H1 (cell line): Measurements from ENCODE around the gene SNX25. TPM values are rescaled to one million over a fixed set of nuclear protein-coding genes. Genes with fewer than 3 reads are reported as not detected.

Experiments
- CTCF ChIA-PET: fragments of 300-600 bp; sonication (Branson Sonifier 250); formaldehyde crosslinking; loops from one replicate; lab custom pipeline; 2021; ENCODE audit not compliant: partially characterized antibody; lab: Charles Lee
- POLR2A ChIA-PET: fragments of 300-600 bp; sonication (Branson Sonifier 250); formaldehyde crosslinking; loops from one replicate; lab custom pipeline; 2021; ENCODE audit warnings: inconsistent platforms; ENCODE audit not compliant: partially characterized antibody; lab: Charles Lee
- DNase-seq, 2 experiments: peaks; one replicate each; pipeline versions ENCODE4 v3.0.0 to v3.0.0-alpha.2; 2010 to 2022; ENCODE audit warnings: low spot score in 2 of 2, low read depth in 1 of 2, mixed read lengths in 1 of 2
- FAIRE-seq: peaks from 2 replicates; lab custom pipeline; 2011; peaks lifted over from hg19 to GRCh38; lab: Jason Lieb, UNC
- H2AFZ ChIP-seq: 2 replicates; pipeline ENCODE4 v1.8.1; 2012; ENCODE audit warnings: low read length, inconsistent platforms
- H2AK5ac ChIP-seq: 2 replicates; pipeline ENCODE4 v1.6.1; 2013; ENCODE audit warnings: low read depth, low read length
- H2BK120ac ChIP-seq: replicated peaks from 2 replicates; pipeline ENCODE3; 2013; ENCODE audit warnings: low read depth, low read length, inconsistent platforms
- H2BK12ac ChIP-seq: 2 replicates; pipeline ENCODE4 v1.6.1; 2013; ENCODE audit warnings: low read depth, low read length
- H2BK15ac ChIP-seq: 2 replicates; pipeline ENCODE4 v1.6.1; 2013; ENCODE audit warnings: low read length
- H2BK20ac ChIP-seq: 2 replicates; pipeline ENCODE4 v1.6.1; 2013; ENCODE audit warnings: low read length
- H2BK5ac ChIP-seq: 2 replicates; pipeline ENCODE4 v1.6.1; 2013; ENCODE audit warnings: low read depth, low read length
- H3K14ac ChIP-seq: 2 replicates; pipeline ENCODE4 v1.6.1; 2013; ENCODE audit warnings: inconsistent platforms; ENCODE audit not compliant: insufficient read length
- H3K18ac ChIP-seq: 2 replicates; pipeline ENCODE4 v1.6.1; 2013; ENCODE audit warnings: low read length; ENCODE audit errors: extremely low read depth
- H3K23ac ChIP-seq: 2 replicates; pipeline ENCODE4 v1.6.1; 2013; ENCODE audit warnings: inconsistent platforms; ENCODE audit not compliant: insufficient read length
- H3K23me2 ChIP-seq: 2 replicates; pipeline ENCODE4 v1.6.1; 2013; ENCODE audit warnings: low read depth, low read length
- H3K27ac ChIP-seq: 2 replicates; pipeline ENCODE4 v1.6.1; 2011; ENCODE audit warnings: low read depth, low read length, inconsistent platforms
- H3K27me3 ChIP-seq, 4 experiments: replicated peaks in 1 of 4; 1 replicate in 1 of 4; 2 replicates in 3 of 4; pipeline versions ENCODE4 v1.6.1 to v1.8.1; 2011 to 2013; ENCODE audit warnings: low read length in 3 of 4, mild to moderate bottlenecking in 3 of 4, inconsistent platforms in 2 of 4, mixed read lengths in 2 of 4, moderate library complexity in 1 of 4; ENCODE audit not compliant: control insufficient read depth in 3 of 4, insufficient read depth in 3 of 4; ENCODE audit errors: extremely low read depth in 1 of 4
- H3K36me3 ChIP-seq, 4 experiments: 2 replicates each; pipeline versions ENCODE4 v1.6.1 to v1.8.1; 2011 to 2013; ENCODE audit warnings: mild to moderate bottlenecking in 4 of 4, low read length in 3 of 4, moderate library complexity in 2 of 4, control low read depth in 1 of 4, inconsistent platforms in 1 of 4; ENCODE audit not compliant: insufficient read depth in 4 of 4, control insufficient read depth in 2 of 4
- H3K4ac ChIP-seq: replicated peaks from 2 replicates; pipeline ENCODE3; 2013; ENCODE audit warnings: low read length, low read depth, mixed read lengths, inconsistent platforms; ENCODE audit not compliant: insufficient read length
- H3K4me1 ChIP-seq, 4 experiments: replicated peaks in 1 of 4; 1 replicate in 1 of 4; 2 replicates in 3 of 4; pipeline versions ENCODE4 v1.6.1 to v1.8.1; 2011 to 2013; ENCODE audit warnings: low read length in 3 of 4, inconsistent platforms in 2 of 4, mixed read lengths in 1 of 4; ENCODE audit not compliant: insufficient read depth in 4 of 4, control insufficient read depth in 3 of 4
- H3K4me2 ChIP-seq, 2 experiments: 2 replicates each; pipeline versions ENCODE4 v1.6.1 to v1.8.1; 2011 to 2013; ENCODE audit warnings: low read depth in 2 of 2, low read length in 2 of 2, control low read depth in 1 of 2, inconsistent platforms in 1 of 2, mild to moderate bottlenecking in 1 of 2; ENCODE audit not compliant: insufficient read depth in 1 of 2
- H3K4me3 ChIP-seq, 4 experiments: fragments of 200-600, 300-600 bp in 1 of 4; sonication (generic), shearing (Covaris generic), sonication (Bioruptor Twin) in 1 of 4; 2 replicates each; pipeline versions ENCODE4 v1.5.1 to v1.8.1; 2011 to 2016; ENCODE audit warnings: low read length in 4 of 4, low read depth in 3 of 4, control low read depth in 2 of 4, inconsistent platforms in 2 of 4, mild to moderate bottlenecking in 2 of 4, mixed read lengths in 1 of 4, moderate library complexity in 1 of 4; ENCODE audit not compliant: insufficient read depth in 2 of 4; ENCODE audit errors: extremely low read depth in 1 of 4
- H3K56ac ChIP-seq: replicated peaks from 2 replicates; pipeline ENCODE3; 2013; ENCODE audit warnings: low read depth, mild to moderate bottlenecking, mixed read lengths, low read length, inconsistent platforms; ENCODE audit not compliant: insufficient read length
- H3K79me1 ChIP-seq: 2 replicates; pipeline ENCODE4 v1.6.1; 2013; ENCODE audit warnings: low read depth, low read length, control low read depth
- H3K79me2 ChIP-seq, 2 experiments: 2 replicates each; pipeline versions ENCODE4 v1.6.1 to v1.8.1; 2012 to 2013; ENCODE audit warnings: low read length in 2 of 2, mild to moderate bottlenecking in 2 of 2, inconsistent platforms in 1 of 2; ENCODE audit not compliant: insufficient read depth in 2 of 2, control insufficient read depth in 1 of 2
- H3K9ac ChIP-seq, 4 experiments: replicated peaks in 1 of 4; 1 replicate in 1 of 4; 2 replicates in 3 of 4; pipeline versions ENCODE4 v1.6.1 to v1.8.1; 2011 to 2013; ENCODE audit warnings: low read depth in 3 of 4, low read length in 3 of 4, control low read depth in 2 of 4, mild to moderate bottlenecking in 2 of 4, moderate library complexity in 2 of 4, inconsistent platforms in 1 of 4; ENCODE audit errors: extremely low read depth in 1 of 4
- H3K9me3 ChIP-seq, 2 experiments: 2 replicates each; pipeline versions ENCODE4 v1.6.1 to v1.8.1; 2012 to 2013; ENCODE audit warnings: mild to moderate bottlenecking in 2 of 2, moderate library complexity in 2 of 2, control low read depth in 1 of 2, inconsistent platforms in 1 of 2, low read depth in 1 of 2, low read length in 1 of 2, mixed read lengths in 1 of 2; ENCODE audit not compliant: insufficient read depth in 2 of 2
- H4K20me1 ChIP-seq, 2 experiments: replicated peaks in 1 of 2; 2 replicates each; pipeline versions ENCODE3 to v1.8.1; 2011 to 2013; ENCODE audit warnings: inconsistent platforms in 2 of 2, low read length in 2 of 2, mild to moderate bottlenecking in 1 of 2; ENCODE audit not compliant: insufficient read depth in 2 of 2, control insufficient read depth in 1 of 2
- H4K5ac ChIP-seq: 2 replicates; pipeline ENCODE4 v1.6.1; 2013; ENCODE audit warnings: low read length, low read depth, mixed read lengths, inconsistent platforms; ENCODE audit not compliant: insufficient read length
- H4K8ac ChIP-seq: 2 replicates; pipeline ENCODE4 v1.8.0; 2013; ENCODE audit warnings: mild to moderate bottlenecking, moderate library complexity, low read length, inconsistent platforms; ENCODE audit not compliant: insufficient read depth; ENCODE audit errors: extremely low read depth
- H4K91ac ChIP-seq: replicated peaks from 2 replicates; pipeline ENCODE3; 2013; ENCODE audit warnings: low read length, mixed read lengths, inconsistent platforms; ENCODE audit not compliant: insufficient read length
- CTBP2 ChIP-seq: IDR thresholded peaks from 2 replicates; pipeline ENCODE4 v1.7.0; 2011; ENCODE audit warnings: borderline replicate concordance, mild to moderate bottlenecking, moderate library complexity, mixed read lengths, low read length; ENCODE audit not compliant: insufficient read depth, insufficient read length
- CTCF ChIP-seq, 3 experiments: IDR thresholded peaks; 1 replicate in 2 of 3; 2 replicates in 1 of 3; pipeline versions ENCODE4 v1.5.1 to v1.6.1; 2011; ENCODE audit warnings: low read length in 3 of 3, mild to moderate bottlenecking in 3 of 3, inconsistent platforms in 2 of 3, low read depth in 1 of 3, moderate library complexity in 1 of 3; ENCODE audit not compliant: insufficient read depth in 1 of 3; ENCODE audit errors: control extremely low read depth in 1 of 3
- E2F6 ChIP-seq: IDR thresholded peaks from 2 replicates; pipeline ENCODE4 v1.6.1; 2012; ENCODE audit warnings: inconsistent platforms
- GABPA ChIP-seq: IDR thresholded peaks from 2 replicates; pipeline ENCODE4 v1.6.1; 2011; ENCODE audit warnings: mild to moderate bottlenecking, low read length, moderate library complexity, borderline replicate concordance; ENCODE audit not compliant: insufficient read depth
- JUND ChIP-seq: IDR thresholded peaks from 2 replicates; pipeline ENCODE4 v1.6.1; 2011; ENCODE audit warnings: mild to moderate bottlenecking, improper control_type of control experiment, low read length
- MAX ChIP-seq: IDR thresholded peaks from 2 replicates; pipeline ENCODE4 v1.6.1; 2012; ENCODE audit warnings: inconsistent platforms
- RBBP5 ChIP-seq: IDR thresholded peaks from 2 replicates; pipeline ENCODE4 v1.7.1; 2012; ENCODE audit warnings: low read depth, mild to moderate bottlenecking, inconsistent platforms, low read length, moderate library complexity, borderline replicate concordance
- RFX5 ChIP-seq: IDR thresholded peaks from 2 replicates; pipeline ENCODE4 v1.6.1; 2011; ENCODE audit warnings: low read depth, low read length, improper control_type of control experiment, borderline replicate concordance
- SIX5 ChIP-seq: IDR thresholded peaks from 2 replicates; pipeline ENCODE4 v1.6.1; 2011; ENCODE audit warnings: mild to moderate bottlenecking, low read depth, low read length
- SRF ChIP-seq: IDR thresholded peaks from 2 replicates; pipeline ENCODE4 v1.6.1; 2011; ENCODE audit warnings: mild to moderate bottlenecking, low read depth, low read length, moderate library complexity
- WGBS, 2 experiments: shearing (Covaris generic) in 1 of 2; methylation state at CpG; one replicate each; pipeline versions ENCODE4 v1.1.6 to v1.1.7; 2013 to 2015; ENCODE audit warnings: low lambda C conversion rate in 2 of 2, mixed read lengths in 2 of 2, inconsistent platforms in 1 of 2, low coverage in 1 of 2, missing lambda C conversion rate in 1 of 2; ENCODE audit not compliant: insufficient replicate concordance in 2 of 2, insufficient coverage in 1 of 2, insufficient read length in 1 of 2; ENCODE audit errors: extremely low coverage in 1 of 2, missing lambda C conversion rate in 1 of 2; 5-methylcytosine and 5-hydroxymethylcytosine counted together
- polyA plus RNA-seq, 7 experiments: library from polyadenylated mRNA; depleted of rRNA in 3 of 7; stranded (reverse) in 5 of 7; unstranded in 2 of 7; fragments of >200 nt in 5 of 7; fragments of 200-250 nt in 2 of 7; gene quantifications; 1 replicate in 5 of 7; 2 replicates in 1 of 7; 4 replicates in 1 of 7; pipeline versions ENCODE4 v1.2.1 to v1.2.3, GENCODE V29; 2011 to 2013; ENCODE audit warnings: missing spikeins in 2 of 7, mixed read lengths in 2 of 7
- total RNA-seq: library from RNA; stranded (reverse); fragmentation: NEBNext Ultra II Directional; extraction: Animal tissue kit (Norgen Biotek cat#: 25700); gene quantifications from 2 replicates; pipeline ENCODE4 v1.2.1, GENCODE V29; 2021

The SNX25 gene
- total and polyA plus RNA-seq, 2 of the 8 experiments (the other 6 are each of a cell fraction or from before 2014, with no cell fraction given): 5.4 to 19.9 TPM

GRCh38 chr4:185256446-185256845 is 47.0 kb downstream of the SNX25 start:
- Histone ChIP-seq H2BK20ac (no peak overlapping the region), H3K4me1 (peaks cover 0 to 3% (median 2%) of the 10 kb centered on the region in 4 experiments; a peak in 3 of 7 replicates), H2BK12ac (no peak overlapping the region), H3K18ac (no peak overlapping the region), H2AK5ac (no peak overlapping the region), H2BK120ac (no peak overlapping the region), H3K27me3 (no peaks in the 10 kb centered on the region), H4K91ac (no peak overlapping the region), H3K56ac (no peak overlapping the region), H2AFZ (no peak overlapping the region), H3K23me2 (no peaks in the 10 kb centered on the region), H3K4ac (no peak overlapping the region), H4K8ac (no peak overlapping the region), H3K79me1 (no peaks in the 10 kb centered on the region), H3K9ac (no peak overlapping the region), H3K23ac (no peak overlapping the region), H3K27ac (no peak overlapping the region), H2BK5ac (no peak overlapping the region), H3K4me3 (no peak overlapping the region), H4K20me1 (no peaks in the 10 kb centered on the region), H3K9me3 (no peaks in the 10 kb centered on the region), H4K5ac (no peak overlapping the region), H3K4me2 (no peak overlapping the region), H3K14ac (no peak overlapping the region), H2BK15ac (no peak overlapping the region), H3K79me2 (no peaks in the 10 kb centered on the region), H3K36me3 (peaks cover 0 to 4% (median 0%) of the 10 kb centered on the region in 4 experiments; a peak in 2 of 8 replicates)
- 79% methylated on average over 3 of the region's 3 CpGs; no CpG with 5 or more reads in 1 of the 2 experiments for WGBS, 2 experiments
- CTCF ChIA-PET: interaction anchor here (0.5 to 2.1 kb wide), 3 partner anchors 15 to 73 kb away, joined by 3 to 6 read pairs (median 3); no protein-coding TSS in a partner anchor
- FAIRE-seq: no peak
- POLR2A ChIA-PET: interaction anchor here (1.1 kb wide), 1 partner anchor 17 kb away, joined by 4 read pairs; no protein-coding TSS in a partner anchor
- no peak for DNase-seq
- TF ChIP-seq SRF: no peak
- no peak for TF ChIP-seq JUND
- TF ChIP-seq RBBP5: no peak
- no peak for TF ChIP-seq E2F6
- no peak for TF ChIP-seq SIX5
- no peak for TF ChIP-seq CTCF (IDR thresholded peaks at IDR 0.05; ENCODE audit: control extremely low read depth in 1 of 3, insufficient read depth in 1 of 3, low read depth in 1 of 3, low read length in 3 of 3)
- no peak for TF ChIP-seq RFX5
- TF ChIP-seq GABPA: no peak
- no peak for TF ChIP-seq CTBP2
- TF ChIP-seq MAX: no peak
